NCI-H2227 (cell line): ENCODE measurements around the gene MEF2A.
"Not testable (repeated sequence)": the region's sequence is repeated elsewhere in the genome, so short reads cannot be mapped to it uniquely, and the experiment has no call there.

Experiments used
- DNase-seq: peaks from one replicate; lab custom pipeline; 2025; ENCODE audit not compliant: unreplicated experiment; lab: John Stamatoyannopoulos, UW

The MEF2A gene

DNA sequence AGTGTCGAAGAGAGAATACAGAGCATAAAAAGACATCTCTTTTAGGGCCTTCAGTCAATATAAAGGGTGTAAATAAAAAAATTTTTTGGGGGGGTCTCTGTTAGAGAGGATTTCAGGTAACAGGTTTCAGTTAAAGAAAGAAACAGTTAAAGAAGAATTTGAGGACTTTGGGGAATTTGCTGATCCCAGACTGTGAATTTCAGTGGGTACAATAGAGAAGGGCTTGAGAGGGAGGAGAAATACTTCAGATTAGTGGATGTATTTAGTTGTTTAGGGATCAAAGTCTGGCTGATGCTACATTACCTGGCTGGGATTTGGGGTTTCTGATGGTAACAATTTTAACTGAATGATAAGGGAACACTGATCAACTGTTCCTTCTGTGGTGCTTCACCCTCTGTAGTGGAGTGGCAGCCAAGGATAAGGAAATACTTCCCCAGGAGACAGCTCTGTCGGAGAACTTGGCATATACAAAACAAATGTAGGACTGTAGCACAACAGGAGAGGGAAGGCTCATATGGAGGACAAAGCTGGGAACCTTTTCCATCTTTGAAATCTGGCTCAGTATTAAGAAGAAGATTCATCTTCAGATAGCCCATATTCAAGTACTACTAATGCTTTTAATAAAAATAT lies 79.2 kb downstream of the MEF2A start:
- no peak for DNase-seq

DNA sequence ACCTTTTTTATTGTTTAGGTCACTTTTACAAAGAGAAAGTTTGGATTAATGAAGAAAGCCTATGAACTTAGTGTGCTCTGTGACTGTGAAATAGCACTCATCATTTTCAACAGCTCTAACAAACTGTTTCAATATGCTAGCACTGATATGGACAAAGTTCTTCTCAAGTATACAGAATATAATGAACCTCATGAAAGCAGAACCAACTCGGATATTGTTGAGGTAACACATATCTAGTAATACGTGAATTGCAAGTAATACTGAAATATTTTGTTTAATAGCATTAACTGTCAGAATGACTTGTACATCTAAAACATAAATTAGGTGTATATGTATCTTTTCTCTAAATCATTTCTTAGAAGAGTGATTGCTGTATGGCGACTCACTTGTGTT lies 79.8 kb downstream of the MEF2A start:
- no peak for DNase-seq

GRCh38 chr15:99645951-99646350 lies 80.2 kb downstream of the MEF2A start:
- DNase-seq: no peak

DNA sequence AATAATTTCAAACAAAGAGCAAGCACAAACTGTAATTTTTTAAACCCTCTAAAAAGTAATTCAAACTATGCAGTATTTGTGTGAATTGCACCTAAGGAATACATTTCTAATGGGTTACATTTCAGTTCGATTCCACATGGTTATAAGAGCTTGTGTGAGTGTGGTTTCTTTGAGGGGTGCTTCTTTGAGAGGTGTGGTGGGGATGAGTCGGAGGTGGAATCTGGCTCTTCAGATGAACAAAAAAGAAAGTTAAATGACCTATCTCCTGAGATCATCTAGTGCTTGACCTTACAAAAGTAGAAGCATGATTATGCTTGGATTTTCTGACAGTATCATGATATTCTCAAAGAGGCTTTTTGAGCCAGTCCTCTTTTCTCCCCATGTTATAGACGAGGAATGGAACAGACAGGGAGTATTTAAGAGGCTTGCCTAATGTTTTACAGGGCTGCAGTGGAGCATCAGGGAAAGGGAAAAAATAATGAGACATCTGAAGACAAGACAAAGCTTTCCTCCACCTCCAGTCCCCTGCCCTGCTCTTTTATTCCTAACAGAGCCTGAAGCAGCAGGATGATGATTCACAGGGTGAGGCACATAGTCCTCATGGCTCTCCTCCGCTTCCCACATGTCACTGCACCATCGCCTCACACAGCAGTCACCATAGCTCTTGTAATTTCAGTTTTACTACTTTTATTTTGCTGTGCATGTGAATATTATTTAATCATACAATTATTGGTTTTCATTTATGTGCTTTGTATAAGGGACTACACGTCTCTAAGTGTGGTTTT lies 85.4 kb downstream of the MEF2A start:
- DNase-seq: no peak

- DNase-seq: no peak
These were observed 90.4 kb downstream of the MEF2A start for GRCh38 chr15:99656205-99656604.

GRCh38 chr15:99657996-99658395 lies 92.2 kb downstream of the MEF2A start:
- DNase-seq: no peak

DNA sequence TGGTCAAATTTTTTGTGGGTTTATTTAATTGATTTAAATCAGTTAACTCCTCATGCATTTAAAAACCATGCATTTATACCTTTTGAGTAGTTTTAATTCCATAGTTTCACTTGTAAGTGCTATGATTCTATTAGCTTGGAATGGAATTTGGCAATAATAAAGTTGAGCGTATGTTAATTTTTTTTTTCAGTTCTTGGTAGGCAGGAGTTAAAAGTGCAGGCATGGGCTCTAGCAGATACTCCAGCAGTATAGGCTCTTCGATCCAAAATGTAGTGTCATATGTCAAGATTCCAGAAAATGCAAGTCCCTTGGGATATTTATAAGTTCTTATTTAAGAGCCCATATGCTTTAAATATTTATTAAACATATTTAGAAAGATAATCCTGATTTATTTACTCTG lies 97.1 kb downstream of the MEF2A start:
- DNase-seq: no peak

- DNase-seq: not testable (repeated sequence)
These were observed 100.3 kb downstream of the MEF2A start for GRCh38 chr15:99666073-99666472.

GRCh38 chr15:99668533-99669182 lies 102.9 kb downstream of the MEF2A start:
- DNase-seq: no peak

DNA sequence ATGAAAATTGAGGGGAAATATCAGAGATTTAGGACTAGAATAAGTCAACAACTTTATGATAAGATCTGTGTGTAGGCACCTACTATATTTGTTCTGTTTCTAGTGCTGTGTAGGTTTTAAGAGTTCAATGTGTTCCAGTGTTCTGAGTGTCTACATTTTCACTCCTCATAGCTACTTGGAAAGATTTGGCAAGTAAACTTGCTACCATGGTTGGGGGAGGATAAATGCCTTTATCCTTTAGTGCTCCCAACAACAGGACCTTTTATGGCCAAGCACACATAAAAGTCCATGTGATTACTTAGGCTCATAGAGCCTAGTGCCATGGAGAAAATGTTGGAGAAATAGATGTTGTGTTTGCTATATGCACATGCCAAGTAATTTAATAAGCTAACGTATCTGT lies 103.5 kb downstream of the MEF2A start:
- no peak for DNase-seq

DNA sequence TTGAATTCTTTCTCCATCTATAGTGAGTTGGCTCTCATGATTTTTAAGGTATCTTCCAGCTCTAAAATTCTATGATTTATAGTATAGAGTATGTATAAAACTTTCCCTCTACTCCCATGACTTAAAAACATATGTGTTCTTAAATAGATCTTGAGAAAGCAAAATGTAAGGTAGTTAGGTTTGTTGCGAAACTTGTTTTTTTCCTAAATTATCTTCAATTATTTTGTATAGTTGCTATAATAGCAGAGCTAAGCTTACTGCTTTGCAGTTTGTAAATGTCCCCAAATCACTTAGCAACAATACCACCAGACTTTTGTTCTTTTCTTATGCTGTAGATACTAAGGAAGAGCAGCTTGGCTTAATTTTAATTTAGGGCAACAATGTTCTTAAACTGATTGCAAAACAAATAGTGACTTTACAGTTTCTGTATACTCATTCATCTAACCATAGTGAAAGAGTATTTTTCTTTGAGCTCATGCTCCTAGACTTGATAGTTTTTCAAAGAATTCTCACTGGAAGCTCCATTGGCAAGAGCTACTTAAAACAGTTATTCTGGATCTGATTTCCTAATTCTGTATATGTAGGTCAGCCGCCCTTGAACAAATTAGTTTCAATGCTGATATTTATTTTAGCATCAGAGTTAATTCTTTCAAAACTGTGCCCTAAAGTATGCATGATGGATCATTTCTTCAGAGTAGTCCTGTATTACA lies 106.3 kb downstream of the MEF2A start:
- no peak for DNase-seq

- no peak for DNase-seq
These were observed 107.3 kb downstream of the MEF2A start for GRCh38 chr15:99673111-99673510.

DNA sequence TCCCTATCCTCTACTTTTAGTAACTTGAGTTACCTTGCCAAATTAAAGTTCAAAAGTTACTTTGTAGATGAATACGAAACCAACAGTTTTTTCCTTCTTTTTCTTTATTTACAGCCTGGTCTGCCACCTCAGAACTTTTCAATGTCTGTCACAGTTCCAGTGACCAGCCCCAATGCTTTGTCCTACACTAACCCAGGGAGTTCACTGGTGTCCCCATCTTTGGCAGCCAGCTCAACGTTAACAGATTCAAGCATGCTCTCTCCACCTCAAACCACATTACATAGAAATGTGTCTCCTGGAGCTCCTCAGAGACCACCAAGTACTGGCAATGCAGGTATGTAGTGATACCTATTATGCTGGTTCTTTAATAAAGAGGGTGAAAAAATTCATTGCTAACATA lies 108.5 kb downstream of the MEF2A start:
- DNase-seq: no peak

DNA sequence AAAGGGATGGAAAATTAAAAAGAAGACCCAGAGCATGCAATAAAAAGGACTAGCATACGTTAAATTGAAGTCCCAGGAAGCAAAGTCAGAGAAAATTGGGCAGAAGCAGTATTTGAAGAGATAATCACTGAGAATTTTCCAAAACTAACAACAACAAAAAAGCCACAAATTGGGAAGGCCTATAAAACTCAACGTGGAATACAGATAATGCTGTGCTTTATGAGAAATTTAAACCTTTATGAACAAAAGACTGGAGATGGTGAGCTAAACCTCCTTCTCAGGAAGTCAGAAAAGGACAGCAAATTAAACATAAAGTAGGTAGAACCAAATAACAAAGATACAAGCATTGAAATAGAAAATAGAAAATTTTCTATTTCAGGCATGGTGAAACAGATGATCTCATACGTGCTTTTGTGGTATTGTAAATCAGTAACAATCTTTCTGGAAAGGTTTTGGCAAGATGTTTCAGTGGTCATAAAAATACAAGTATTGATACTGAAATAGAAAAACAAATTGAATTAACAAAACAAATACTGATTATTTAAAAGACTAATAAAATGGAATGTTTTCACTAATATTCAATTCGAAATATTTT lies 111.9 kb downstream of the MEF2A start:
- no peak for DNase-seq

- DNase-seq: no peak
These were observed 114.5 kb downstream of the MEF2A start for GRCh38 chr15:99680276-99680675.

GRCh38 chr15:99681990-99682389 lies 116.2 kb downstream of the MEF2A start:
- DNase-seq: no peak

- no peak for DNase-seq
These were observed 116.7 kb downstream of the MEF2A start for GRCh38 chr15:99682455-99682854.

DNA sequence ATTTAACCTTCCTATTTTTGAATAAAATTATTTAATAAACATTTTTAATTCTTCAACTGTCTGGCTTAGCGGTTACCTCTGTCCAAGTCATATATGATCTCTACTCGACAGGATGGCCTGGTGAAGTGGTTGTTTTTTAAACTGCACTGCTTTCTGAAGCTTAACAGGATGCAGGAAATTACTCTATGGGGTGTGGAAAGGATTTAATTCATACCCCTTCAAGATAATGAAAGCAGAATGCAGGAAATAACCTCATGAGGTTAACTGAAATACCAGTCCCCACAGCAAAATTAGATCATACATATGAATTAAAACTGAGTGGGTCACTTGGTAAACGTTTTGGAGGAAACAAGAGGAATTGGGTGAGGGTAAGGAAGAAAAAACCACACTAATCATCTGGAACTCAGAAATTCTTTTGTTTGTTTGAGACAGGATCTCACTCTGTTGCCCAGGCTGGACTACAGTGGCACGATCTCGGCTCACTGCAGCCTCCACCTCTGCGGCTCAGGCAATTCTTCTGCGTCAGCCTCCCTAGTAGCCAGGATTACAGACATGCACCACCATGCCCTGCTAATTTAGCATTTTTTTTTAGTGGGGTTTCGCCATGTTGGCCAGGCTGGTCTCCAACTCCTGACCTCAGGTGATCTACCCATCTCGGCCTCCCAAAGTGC lies 117.4 kb downstream of the MEF2A start:
- no peak for DNase-seq

DNA sequence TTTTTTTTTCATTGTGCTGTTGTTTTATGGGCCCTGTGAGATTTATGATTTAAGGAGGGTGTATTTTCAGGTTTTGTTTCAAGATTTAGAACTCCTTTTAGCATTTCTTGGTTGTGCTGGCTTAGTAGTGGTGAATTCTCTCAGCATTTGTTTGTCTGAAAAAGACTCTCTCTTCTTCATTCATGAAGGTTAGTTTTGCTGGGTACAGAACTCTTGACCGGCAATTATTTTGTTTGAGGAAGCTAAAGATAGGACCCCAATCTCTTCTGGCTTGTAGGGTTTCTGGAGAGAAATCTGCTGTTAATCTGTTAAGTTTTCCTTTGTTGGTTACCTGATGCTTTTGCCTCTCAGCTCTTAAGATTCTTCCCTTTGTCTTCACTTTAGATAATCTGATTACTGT lies 120.5 kb downstream of the MEF2A start:
- DNase-seq: no peak

- DNase-seq: no peak
These were observed 127.0 kb downstream of the MEF2A start for GRCh38 chr15:99692825-99693224.

DNA sequence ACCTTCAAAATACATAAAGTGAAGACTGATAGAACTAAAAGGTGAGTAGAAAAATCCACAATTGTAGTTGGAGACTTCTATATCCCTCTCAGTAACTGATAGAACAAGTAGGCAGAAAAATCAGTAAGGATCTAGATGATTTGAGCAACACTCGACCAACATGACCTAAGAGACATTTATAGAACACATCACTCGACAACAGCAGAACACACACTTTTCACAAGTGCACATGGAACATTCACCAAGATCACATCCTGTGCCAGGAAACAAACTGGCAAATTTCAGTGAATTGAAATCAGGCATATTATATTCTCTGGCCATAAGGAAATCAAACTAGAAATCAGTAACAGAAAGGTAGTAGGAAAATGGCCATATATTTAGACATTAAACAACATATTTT lies 130.3 kb downstream of the MEF2A start:
- DNase-seq: no peak
